CD14-positive monocyte (primary cell): Measurements from ENCODE around the gene KRT7. TPM values are rescaled to one million over a fixed set of nuclear protein-coding genes. Genes with fewer than 3 reads are reported as not detected.

Experiments
- DNase-seq, 3 donors: peaks; one replicate each; pipeline ENCODE4 v3.0.0-alpha.2; 2011 to 2022
- H2AFZ ChIP-seq: 2 replicates; pipeline ENCODE4 v1.6.0; 2012; ENCODE audit warnings: mild to moderate bottlenecking, low read depth, low read length, inconsistent platforms; ENCODE audit not compliant: insufficient read depth, poor library complexity, severe bottlenecking
- H3K27ac ChIP-seq, 2 donors: 1 replicate in 1 of 2; 2 replicates in 1 of 2; pipeline ENCODE4 v1.5.1; 2012 to 2013; ENCODE audit warnings: low read length in 2 of 2, control low read depth in 1 of 2, inconsistent platforms in 1 of 2, low read depth in 1 of 2, mild to moderate bottlenecking in 1 of 2
- H3K27me3 ChIP-seq, 2 donors: one replicate each; pipeline versions ENCODE4 v1.6.0 to v1.6.1; 2011 to 2013; ENCODE audit warnings: low read length in 2 of 2; ENCODE audit not compliant: control insufficient read depth in 2 of 2, insufficient read depth in 2 of 2
- H3K36me3 ChIP-seq, 2 donors: replicated peaks in 1 of 2; 1 replicate in 1 of 2; 2 replicates in 1 of 2; pipeline versions ENCODE4 v1.5.1 to v1.6.1; 2012 to 2013; ENCODE audit warnings: low read length in 2 of 2, control low read depth in 1 of 2, inconsistent platforms in 1 of 2, mild to moderate bottlenecking in 1 of 2; ENCODE audit not compliant: insufficient read depth in 2 of 2, control insufficient read depth in 1 of 2
- H3K4me1 ChIP-seq, 2 donors: 1 replicate in 1 of 2; 2 replicates in 1 of 2; pipeline versions ENCODE4 v1.5.1 to v1.6.1; 2012 to 2013; ENCODE audit warnings: low read length in 2 of 2, control low read depth in 1 of 2, inconsistent platforms in 1 of 2, mild to moderate bottlenecking in 1 of 2, moderate library complexity in 1 of 2; ENCODE audit not compliant: insufficient read depth in 2 of 2, control insufficient read depth in 1 of 2
- H3K4me2 ChIP-seq: replicated peaks from 2 replicates; pipeline ENCODE3; 2012; ENCODE audit warnings: low read length, moderate library complexity, mild to moderate bottlenecking; ENCODE audit not compliant: poor library complexity, severe bottlenecking; ENCODE audit errors: extremely low read depth
- H3K4me3 ChIP-seq, 3 experiments: fragments of 200-600 bp in 1 of 3; sonication (generic) in 1 of 3; replicated peaks in 1 of 3; 1 replicate in 2 of 3; 2 replicates in 1 of 3; pipeline ENCODE4 v1.5.1; 2011 to 2013; ENCODE audit warnings: low read length in 3 of 3, mild to moderate bottlenecking in 3 of 3, control low read depth in 2 of 3, low read depth in 2 of 3, inconsistent platforms in 1 of 3, moderate library complexity in 1 of 3
- H3K79me2 ChIP-seq: 2 replicates; pipeline ENCODE4 v1.6.0; 2012; ENCODE audit warnings: mild to moderate bottlenecking, control low read depth, inconsistent platforms, low read length, moderate library complexity; ENCODE audit not compliant: insufficient read depth
- H3K9ac ChIP-seq: 2 replicates; pipeline ENCODE4 v1.6.0; 2017; ENCODE audit warnings: low read length, mild to moderate bottlenecking; ENCODE audit not compliant: insufficient read depth, poor library complexity, severe bottlenecking
- H3K9me3 ChIP-seq, 2 donors: replicated peaks in 1 of 2; 1 replicate in 1 of 2; 2 replicates in 1 of 2; pipeline versions ENCODE4 v1.5.1 to v1.6.1; 2012 to 2013; ENCODE audit warnings: low read length in 2 of 2, control low read depth in 1 of 2; ENCODE audit not compliant: control insufficient read depth in 1 of 2, insufficient read depth in 1 of 2
- H4K20me1 ChIP-seq: 2 replicates; pipeline ENCODE4 v1.6.0; 2012; ENCODE audit warnings: mild to moderate bottlenecking, low read length, control low read depth, moderate library complexity; ENCODE audit not compliant: insufficient read depth
- H3K27ac Mint-ChIP-seq, 7 donors: one replicate each; pipeline ENCODE4 v1.8.0; 2020; ENCODE audit warnings: mild to moderate bottlenecking in 7 of 7, mixed read lengths in 7 of 7, moderate library complexity in 6 of 7, inconsistent platforms in 2 of 7
- H3K27me3 Mint-ChIP-seq, 3 donors: one replicate each; pipeline ENCODE4 v1.8.0; 2021 to 2022; ENCODE audit warnings: low read depth in 3 of 3, mild to moderate bottlenecking in 3 of 3, mixed read lengths in 3 of 3, moderate library complexity in 3 of 3, inconsistent platforms in 1 of 3
- H3K36me3 Mint-ChIP-seq, 2 donors: one replicate each; pipeline ENCODE4 v1.8.0; 2020; ENCODE audit warnings: mixed read lengths in 2 of 2, inconsistent platforms in 1 of 2, mild to moderate bottlenecking in 1 of 2
- H3K4me1 Mint-ChIP-seq: one replicate; pipeline ENCODE4 v1.8.0; 2020; ENCODE audit warnings: mild to moderate bottlenecking, mixed read lengths
- H3K4me3 Mint-ChIP-seq, 2 donors: one replicate each; pipeline ENCODE4 v1.8.0; 2020; ENCODE audit warnings: mild to moderate bottlenecking in 2 of 2, mixed read lengths in 2 of 2, moderate library complexity in 1 of 2
- H3K9me3 Mint-ChIP-seq, 7 donors: one replicate each; pipeline ENCODE4 v1.8.0; 2020 to 2022; ENCODE audit warnings: mixed read lengths in 7 of 7, mild to moderate bottlenecking in 6 of 7, moderate library complexity in 6 of 7, inconsistent platforms in 2 of 7
- WGBS: methylation state at CpG from one replicate; pipeline ENCODE4 v1.1.5; 2013; ENCODE audit warnings: missing lambda C conversion rate; ENCODE audit not compliant: insufficient coverage; 5-methylcytosine and 5-hydroxymethylcytosine counted together
- intact Hi-C, 2 donors: fragments of 100-400 bp; cut with micrococcal nuclease; formaldehyde crosslinking; loops; one replicate each; pipeline versions ENCODE4 v1.15.0 to v1.15.1; 2023
- polyA plus RNA-seq, 3 donors: library from polyadenylated mRNA; depleted of rRNA in 1 of 3; unstranded in 2 of 3; stranded (reverse) in 1 of 3; fragments of 300-500 nt in 2 of 3; fragments of >200 nt in 1 of 3; fragmentation: Illumina TruSeq in 2 of 3; gene quantifications; 1 replicate in 2 of 3; 2 replicates in 1 of 3; pipeline ENCODE4 v1.2.3, GENCODE V29; 2012 to 2021
- TF ChIP-seq, protein P1 (sequence below): fragments of 200-600 bp; IDR thresholded peaks from one replicate; pipeline ENCODE4 v1.8.0; 2022; ENCODE audit warnings: antibody characterized with exemption, mild to moderate bottlenecking

The KRT7 gene
- polyA plus RNA-seq, 3 donors = 1.3 to 2.7 TPM; not detected in 1

- Histone ChIP-seq H3K4me2 (no peak overlapping the region), H3K79me2 (no peaks in the 10 kb centered on the region), H4K20me1 (no peaks in the 10 kb centered on the region), H3K9ac (no peak overlapping the region), H2AFZ (no peak overlapping the region), H3K9me3 (no peaks in the 10 kb centered on the region), H3K27ac (no peak overlapping the region), H3K4me1 (peaks cover 33 to 67% of the 10 kb centered on the region in 2 donors), H3K27me3 (peaks cover 11 to 39% of the 10 kb centered on the region in 2 donors), H3K4me3 (no peak overlapping the region), H3K36me3 (no peaks in the 10 kb centered on the region)
- peak overlapping the region in 1 of 2 donors; percentile 43 for H3K4me3 Mint-ChIP-seq
- intact Hi-C loops = no loop called here
- 93% methylated on average over 2 of the region's 2 CpGs for WGBS
- peaks cover 8 to 15% of the 10 kb centered on the region in 2 donors for H3K36me3 Mint-ChIP-seq
- DNase-seq = no peak
- TF ChIP-seq, protein P1, sequence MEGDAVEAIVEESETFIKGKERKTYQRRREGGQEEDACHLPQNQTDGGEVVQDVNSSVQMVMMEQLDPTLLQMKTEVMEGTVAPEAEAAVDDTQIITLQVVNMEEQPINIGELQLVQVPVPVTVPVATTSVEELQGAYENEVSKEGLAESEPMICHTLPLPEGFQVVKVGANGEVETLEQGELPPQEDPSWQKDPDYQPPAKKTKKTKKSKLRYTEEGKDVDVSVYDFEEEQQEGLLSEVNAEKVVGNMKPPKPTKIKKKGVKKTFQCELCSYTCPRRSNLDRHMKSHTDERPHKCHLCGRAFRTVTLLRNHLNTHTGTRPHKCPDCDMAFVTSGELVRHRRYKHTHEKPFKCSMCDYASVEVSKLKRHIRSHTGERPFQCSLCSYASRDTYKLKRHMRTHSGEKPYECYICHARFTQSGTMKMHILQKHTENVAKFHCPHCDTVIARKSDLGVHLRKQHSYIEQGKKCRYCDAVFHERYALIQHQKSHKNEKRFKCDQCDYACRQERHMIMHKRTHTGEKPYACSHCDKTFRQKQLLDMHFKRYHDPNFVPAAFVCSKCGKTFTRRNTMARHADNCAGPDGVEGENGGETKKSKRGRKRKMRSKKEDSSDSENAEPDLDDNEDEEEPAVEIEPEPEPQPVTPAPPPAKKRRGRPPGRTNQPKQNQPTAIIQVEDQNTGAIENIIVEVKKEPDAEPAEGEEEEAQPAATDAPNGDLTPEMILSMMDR = no peak
- peaks cover 76% of the 10 kb centered on the region for H3K4me1 Mint-ChIP-seq
- H3K9me3 Mint-ChIP-seq = peaks cover 0 to 20% (median 9%) of the 10 kb centered on the region in 7 donors
- peaks cover 44 to 50% (median 47%) of the 10 kb centered on the region in 3 donors for H3K27me3 Mint-ChIP-seq
- peak overlapping the region in 2 of 7 donors; percentile 9 to 11 for H3K27ac Mint-ChIP-seq
Measured at GRCh38 chr12:52229836-52230343, 3.2 kb upstream of the KRT7 start.

- Histone ChIP-seq H3K27ac (no peak overlapping the region), H3K36me3 (no peaks in the 10 kb centered on the region), H3K4me3 (no peak overlapping the region), H3K9me3 (no peaks in the 10 kb centered on the region), H4K20me1 (no peaks in the 10 kb centered on the region), H3K79me2 (no peaks in the 10 kb centered on the region), H3K9ac (no peak overlapping the region), H3K4me2 (no peak overlapping the region), H2AFZ (no peak overlapping the region), H3K4me1 (peaks cover 29 to 66% of the 10 kb centered on the region in 2 donors), H3K27me3 (peaks cover 11 to 44% of the 10 kb centered on the region in 2 donors)
- H3K4me1 Mint-ChIP-seq = peaks cover 75% of the 10 kb centered on the region
- H3K4me3 Mint-ChIP-seq = peak overlapping the region in 1 of 2 donors; percentile 47
- intact Hi-C loops = no loop called here
- TF ChIP-seq, protein P1 = no peak
- no peak overlapping the region for H3K27ac Mint-ChIP-seq
- peaks cover 0 to 20% (median 9%) of the 10 kb centered on the region in 7 donors for H3K9me3 Mint-ChIP-seq
- DNase-seq = no peak
- peaks cover 47 to 56% (median 47%) of the 10 kb centered on the region in 3 donors for H3K27me3 Mint-ChIP-seq
- peaks cover 8 to 15% of the 10 kb centered on the region in 2 donors for H3K36me3 Mint-ChIP-seq
- 74% methylated on average over 6 of the region's 8 CpGs for WGBS
Measured at GRCh38 chr12:52230364-52231281, 2.4 kb upstream of the KRT7 start.
